Kidney (tissue), 14 donors: Measurements from ENCODE around the gene TIGD3. TPM values are rescaled to one million over a fixed set of nuclear protein-coding genes. Genes with fewer than 3 reads are reported as not detected.

Experiments used
- DNase-seq, 5 donors: peaks; one replicate each; pipeline ENCODE4 v3.0.0-alpha.2; 2013 to 2020
- FAIRE-seq: peaks from 2 replicates; lab custom pipeline; 2012; peaks lifted over from hg19 to GRCh38; lab: Jason Lieb, UNC
- H3K27ac ChIP-seq, 2 donors: one replicate each; pipeline ENCODE4 v1.7.0; 2013; ENCODE audit warnings: low read depth in 2 of 2, low read length in 2 of 2, inconsistent platforms in 1 of 2
- H3K27me3 ChIP-seq: one replicate; pipeline ENCODE4 v1.7.1; 2013; ENCODE audit warnings: low read length, inconsistent platforms; ENCODE audit not compliant: control insufficient read depth, insufficient read depth
- H3K36me3 ChIP-seq, 3 donors: one replicate each; pipeline versions ENCODE4 v1.7.0 to v1.7.1; 2013; ENCODE audit warnings: low read length in 3 of 3, control low read depth in 1 of 3, inconsistent platforms in 1 of 3; ENCODE audit not compliant: insufficient read depth in 3 of 3, control insufficient read depth in 2 of 3
- H3K4me1 ChIP-seq, 3 donors: one replicate each; pipeline versions ENCODE4 v1.7.0 to v1.7.1; 2013; ENCODE audit warnings: low read length in 3 of 3, inconsistent platforms in 1 of 3, low read depth in 1 of 3; ENCODE audit not compliant: control insufficient read depth in 2 of 3, insufficient read depth in 2 of 3
- H3K4me3 ChIP-seq, 3 donors: one replicate each; pipeline versions ENCODE4 v1.7.0 to v1.8.1; 2013; ENCODE audit warnings: low read length in 3 of 3, control low read depth in 1 of 3, inconsistent platforms in 1 of 3
- H3K9ac ChIP-seq, 3 donors: one replicate each; pipeline versions ENCODE4 v1.7.0 to v1.7.1; 2013; ENCODE audit warnings: low read length in 3 of 3, control low read depth in 1 of 3, inconsistent platforms in 1 of 3
- H3K9me3 ChIP-seq, 3 donors: one replicate each; pipeline versions ENCODE4 v1.7.0 to v1.7.1; 2013; ENCODE audit warnings: low read length in 3 of 3, control low read depth in 1 of 3, inconsistent platforms in 1 of 3; ENCODE audit not compliant: control insufficient read depth in 2 of 3, insufficient read depth in 1 of 3
- intact Hi-C: fragments of 100-400 bp; cut with DNase I; formaldehyde crosslinking; loops from one replicate; pipeline ENCODE4 v1.11.1; 2022
- polyA plus RNA-seq: library from polyadenylated mRNA; stranded (reverse); fragments of 350-450 nt; fragmentation: Illumina TruSeq; extraction: RNeasy Lipid Tissue Mini Kit (QIAGEN cat#74804); gene quantifications from one replicate; pipeline ENCODE4 v1.2.3, GENCODE V29; 2014; ENCODE audit warnings: low read depth, low replicate concordance; ENCODE audit not compliant: insufficient read depth
- total RNA-seq: library from RNA; stranded (reverse); fragmentation: NEBNext Ultra II Directional; extraction: Animal tissue kit (Norgen Biotek cat#: 25700); gene quantifications from one replicate; pipeline ENCODE4 v1.2.1, GENCODE V29; 2021
- TF ChIP-seq, protein P1 (sequence below): IDR thresholded peaks from 3 replicates; pipeline ENCODE4 v1.5.1; 2012; ENCODE audit warnings: mild to moderate bottlenecking, moderate library complexity, borderline replicate concordance; ENCODE audit not compliant: insufficient read depth; ENCODE audit errors: extremely low read depth
- donor health status: control.
- donor health status: control.
- donor health status: control.
- donor health status: control.
- donor health status: control.
- donor health status: DM: yes; HTN: yes; CAD: no.
- donor health status: Normal renal cell carcinoma (clear cell type).

Gene TIGD3
- total and polyA plus RNA-seq, 2 donors from 2014 or later: 0.19 to 0.95 TPM

DNA sequence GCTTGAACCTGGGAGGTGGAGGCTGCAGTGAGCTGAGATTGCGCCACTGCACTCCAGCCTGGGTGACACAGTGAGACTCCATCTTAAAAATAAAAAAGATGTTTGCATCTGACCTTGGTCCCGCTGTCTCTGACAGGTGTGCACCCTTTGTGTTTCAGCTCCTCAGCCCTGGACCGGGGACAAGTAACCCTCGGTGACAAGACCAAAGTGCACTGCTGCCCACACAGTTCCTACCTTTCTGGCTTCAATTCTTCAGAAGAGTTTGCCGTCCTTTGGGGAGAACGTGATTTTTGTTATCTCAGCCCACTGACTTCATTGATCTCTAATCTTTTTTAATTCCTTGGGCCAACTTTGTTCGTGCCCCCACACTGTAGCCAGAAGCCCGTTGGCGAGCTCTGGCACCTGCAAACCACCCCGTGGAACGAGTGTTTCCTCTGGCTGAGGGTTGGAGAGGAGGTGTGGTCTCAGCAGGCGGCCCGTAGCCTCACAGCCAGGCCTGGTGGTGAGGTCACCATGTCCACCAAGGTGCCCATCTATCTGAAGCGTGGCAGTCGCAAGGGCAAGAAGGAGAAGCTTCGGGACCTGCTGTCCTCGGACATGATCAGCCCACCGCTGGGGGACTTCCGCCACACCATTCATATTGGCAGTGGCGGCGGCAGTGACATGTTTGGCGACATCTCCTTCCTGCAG, 34.0 kb upstream of the TIGD3 start:
- no peak for DNase-seq
- intact Hi-C loops: no loop called here
- Histone ChIP-seq H3K9me3 (no peaks in the 10 kb centered on the region), H3K4me3 (no peak overlapping the region), H3K4me1 (peaks cover 0 to 11% (median 11%) of the 10 kb centered on the region in 3 donors), H3K27me3 (no peaks in the 10 kb centered on the region), H3K9ac (no peak overlapping the region), H3K36me3 (peaks cover 3 to 7% (median 4%) of the 10 kb centered on the region in 3 donors), H3K27ac (no peak overlapping the region)
- TF ChIP-seq, protein P1, sequence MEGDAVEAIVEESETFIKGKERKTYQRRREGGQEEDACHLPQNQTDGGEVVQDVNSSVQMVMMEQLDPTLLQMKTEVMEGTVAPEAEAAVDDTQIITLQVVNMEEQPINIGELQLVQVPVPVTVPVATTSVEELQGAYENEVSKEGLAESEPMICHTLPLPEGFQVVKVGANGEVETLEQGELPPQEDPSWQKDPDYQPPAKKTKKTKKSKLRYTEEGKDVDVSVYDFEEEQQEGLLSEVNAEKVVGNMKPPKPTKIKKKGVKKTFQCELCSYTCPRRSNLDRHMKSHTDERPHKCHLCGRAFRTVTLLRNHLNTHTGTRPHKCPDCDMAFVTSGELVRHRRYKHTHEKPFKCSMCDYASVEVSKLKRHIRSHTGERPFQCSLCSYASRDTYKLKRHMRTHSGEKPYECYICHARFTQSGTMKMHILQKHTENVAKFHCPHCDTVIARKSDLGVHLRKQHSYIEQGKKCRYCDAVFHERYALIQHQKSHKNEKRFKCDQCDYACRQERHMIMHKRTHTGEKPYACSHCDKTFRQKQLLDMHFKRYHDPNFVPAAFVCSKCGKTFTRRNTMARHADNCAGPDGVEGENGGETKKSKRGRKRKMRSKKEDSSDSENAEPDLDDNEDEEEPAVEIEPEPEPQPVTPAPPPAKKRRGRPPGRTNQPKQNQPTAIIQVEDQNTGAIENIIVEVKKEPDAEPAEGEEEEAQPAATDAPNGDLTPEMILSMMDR: no peak
- FAIRE-seq: no peak

DNA sequence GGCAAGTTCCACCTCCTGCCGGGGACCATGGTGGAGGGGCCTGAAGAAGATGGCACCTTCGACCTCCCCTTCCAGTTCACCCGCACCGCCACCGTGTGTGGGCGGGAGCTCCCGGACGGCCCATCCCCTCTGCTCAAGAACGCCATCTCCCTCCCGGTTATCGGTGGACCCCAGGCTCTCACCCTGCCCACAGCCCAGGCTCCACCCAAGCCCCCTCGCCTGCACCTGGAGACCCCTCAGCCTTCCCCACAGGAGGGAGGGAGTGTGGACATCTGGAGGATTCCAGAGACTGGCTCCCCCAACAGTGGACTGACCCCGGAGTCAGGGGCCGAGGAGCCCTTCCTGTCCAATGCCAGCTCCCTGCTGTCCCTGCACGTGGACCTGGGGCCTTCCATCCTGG, 33.5 kb upstream of the TIGD3 start:
- no peaks in the 10 kb centered on the region for H3K9me3 ChIP-seq
- TF ChIP-seq, protein P1: no peak
- H3K27ac ChIP-seq: no peak overlapping the region
- DNase-seq (no peak), FAIRE-seq (no peak)
- H3K9ac ChIP-seq: no peak overlapping the region
- intact Hi-C loops: no loop called here
- peaks cover 3 to 7% (median 4%) of the 10 kb centered on the region in 3 donors for H3K36me3 ChIP-seq
- H3K4me3 ChIP-seq: no peak overlapping the region
- no peaks in the 10 kb centered on the region for H3K27me3 ChIP-seq
- H3K4me1 ChIP-seq: peaks cover 0 to 11% (median 8%) of the 10 kb centered on the region in 3 donors

DNA sequence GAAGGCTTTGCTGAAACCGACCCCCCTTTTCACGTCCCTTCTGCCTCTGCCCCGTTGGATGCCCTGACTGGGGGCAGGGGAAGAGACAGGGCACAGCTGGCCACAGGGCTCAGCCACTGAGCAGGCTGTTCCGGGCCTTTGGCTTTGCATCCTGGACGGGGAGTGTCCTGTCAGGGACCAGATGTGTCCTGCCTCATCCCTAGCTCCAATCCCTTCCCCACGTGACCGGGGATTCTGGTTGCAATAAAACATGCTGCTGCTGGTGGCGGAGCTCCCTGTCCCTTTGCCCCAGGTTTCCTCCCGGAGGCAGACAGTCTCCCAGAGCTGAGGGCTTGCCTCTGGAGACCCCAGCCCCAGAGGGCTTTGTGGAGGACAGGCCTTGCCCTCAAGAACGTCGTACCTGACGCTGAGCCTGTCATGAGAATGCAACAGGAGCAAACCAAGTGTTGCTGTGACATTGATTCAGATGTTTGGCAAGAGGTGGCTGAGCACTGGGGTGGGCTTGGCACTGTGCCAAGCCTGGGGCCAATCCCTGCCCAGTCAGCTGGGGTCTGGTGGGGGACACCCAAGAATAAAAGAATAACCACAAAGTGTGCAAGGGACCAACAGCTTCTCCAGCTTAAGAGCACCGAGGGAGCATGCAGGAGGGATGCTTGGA, 32.6 kb upstream of the TIGD3 start:
- Histone ChIP-seq H3K27ac (no peak overlapping the region), H3K9ac (no peak overlapping the region), H3K4me3 (no peak overlapping the region), H3K4me1 (peaks cover 0 to 4% (median 0%) of the 10 kb centered on the region in 3 donors), H3K9me3 (no peaks in the 10 kb centered on the region), H3K27me3 (no peaks in the 10 kb centered on the region), H3K36me3 (peaks cover 3 to 7% (median 4%) of the 10 kb centered on the region in 3 donors)
- TF ChIP-seq, protein P1: no peak
- FAIRE-seq (no peak), DNase-seq (peak in 3 of 5 donors; percentile 57 to 88 (median 65))
- intact Hi-C loops: no loop called here
